ENCODE data around the gene AMPD3.

AMPD3 gene

GRCh38 chr11:10454878-10455631 lies at the start of gene AMPD3:
TSS of gene AMPD3 (plus strand) at chr11:10455264. CDS start at chr11:10461520, 6,256 bp downstream.
- H3K9me3 ChIP-seq (ENCODE audit: control insufficient read depth, insufficient read depth, low read length) = no peaks in the 10 kb centered on the region
- H3K36me3 ChIP-seq (ENCODE audit: control insufficient read depth, insufficient read depth, low read length) = no peaks in the 10 kb centered on the region
- no peak within 1 kb of the TSS for H3K4me3 ChIP-seq (ENCODE audit: low read depth, low read length)
- H3K4me1 ChIP-seq (ENCODE audit: control insufficient read depth, insufficient read depth, low read length) = peaks cover 17% of the 10 kb centered on the region
- H3K9ac ChIP-seq (ENCODE audit: low read depth, low read length) = no peak within 1 kb of the TSS
- H3K27me3 ChIP-seq (ENCODE audit: control insufficient read depth, insufficient read depth, low read length) = peaks cover 21% of the 10 kb centered on the region

- Histone ChIP-seq H3K4me1 (ENCODE audit: control insufficient read depth, insufficient read depth, low read length) (peaks cover 4% of the 10 kb centered on the region), H3K27me3 (ENCODE audit: control insufficient read depth, insufficient read depth, low read length) (no peaks in the 10 kb centered on the region), H3K4me3 (ENCODE audit: low read depth, low read length) (no peak overlapping the region), H3K36me3 (ENCODE audit: control insufficient read depth, insufficient read depth, low read length) (no peaks in the 10 kb centered on the region), H3K9me3 (ENCODE audit: control insufficient read depth, insufficient read depth, low read length) (no peaks in the 10 kb centered on the region), H3K9ac (ENCODE audit: low read depth, low read length) (no peak overlapping the region)
Measured at GRCh38 chr11:10405865-10406592, 49.0 kb upstream of the AMPD3 start.

GRCh38 chr11:10407055-10407454 lies 48.0 kb upstream of the AMPD3 start:
- Histone ChIP-seq H3K9me3 (ENCODE audit: control insufficient read depth, insufficient read depth, low read length) (no peaks in the 10 kb centered on the region), H3K9ac (ENCODE audit: low read depth, low read length) (no peak overlapping the region), H3K36me3 (ENCODE audit: control insufficient read depth, insufficient read depth, low read length) (no peaks in the 10 kb centered on the region), H3K4me3 (ENCODE audit: low read depth, low read length) (no peak overlapping the region), H3K27me3 (ENCODE audit: control insufficient read depth, insufficient read depth, low read length) (no peaks in the 10 kb centered on the region), H3K4me1 (ENCODE audit: control insufficient read depth, insufficient read depth, low read length) (peaks cover 4% of the 10 kb centered on the region)

GRCh38 chr11:10407749-10408685 lies 47.0 kb upstream of the AMPD3 start:
- Histone ChIP-seq H3K9me3 (ENCODE audit: control insufficient read depth, insufficient read depth, low read length) (no peaks in the 10 kb centered on the region), H3K27me3 (ENCODE audit: control insufficient read depth, insufficient read depth, low read length) (no peaks in the 10 kb centered on the region), H3K36me3 (ENCODE audit: control insufficient read depth, insufficient read depth, low read length) (no peaks in the 10 kb centered on the region), H3K4me3 (ENCODE audit: low read depth, low read length) (no peak overlapping the region), H3K9ac (ENCODE audit: low read depth, low read length) (no peak overlapping the region), H3K4me1 (ENCODE audit: control insufficient read depth, insufficient read depth, low read length) (peaks cover 4% of the 10 kb centered on the region)

- Histone ChIP-seq H3K27me3 (ENCODE audit: control insufficient read depth, insufficient read depth, low read length) (no peaks in the 10 kb centered on the region), H3K4me3 (ENCODE audit: low read depth, low read length) (no peak overlapping the region), H3K4me1 (ENCODE audit: control insufficient read depth, insufficient read depth, low read length) (peaks cover 4% of the 10 kb centered on the region), H3K9me3 (ENCODE audit: control insufficient read depth, insufficient read depth, low read length) (no peaks in the 10 kb centered on the region), H3K9ac (ENCODE audit: low read depth, low read length) (no peak overlapping the region), H3K36me3 (ENCODE audit: control insufficient read depth, insufficient read depth, low read length) (no peaks in the 10 kb centered on the region)
Measured at GRCh38 chr11:10409207-10409661, 45.8 kb upstream of the AMPD3 start.

- no peaks in the 10 kb centered on the region for H3K9me3 ChIP-seq (ENCODE audit: control insufficient read depth, insufficient read depth, low read length)
- no peaks in the 10 kb centered on the region for H3K27me3 ChIP-seq (ENCODE audit: control insufficient read depth, insufficient read depth, low read length)
- peaks cover 4% of the 10 kb centered on the region for H3K4me1 ChIP-seq (ENCODE audit: control insufficient read depth, insufficient read depth, low read length)
- H3K36me3 ChIP-seq (ENCODE audit: control insufficient read depth, insufficient read depth, low read length) = no peaks in the 10 kb centered on the region
- H3K9ac ChIP-seq (ENCODE audit: low read depth, low read length) = no peak overlapping the region
- H3K4me3 ChIP-seq (ENCODE audit: low read depth, low read length) = no peak overlapping the region
Measured at GRCh38 chr11:10410106-10410843, 44.8 kb upstream of the AMPD3 start.

- Histone ChIP-seq H3K4me1 (ENCODE audit: control insufficient read depth, insufficient read depth, low read length) (peaks cover 4% of the 10 kb centered on the region), H3K9ac (ENCODE audit: low read depth, low read length) (no peak overlapping the region), H3K36me3 (ENCODE audit: control insufficient read depth, insufficient read depth, low read length) (no peaks in the 10 kb centered on the region), H3K27me3 (ENCODE audit: control insufficient read depth, insufficient read depth, low read length) (no peaks in the 10 kb centered on the region), H3K4me3 (ENCODE audit: low read depth, low read length) (no peak overlapping the region), H3K9me3 (ENCODE audit: control insufficient read depth, insufficient read depth, low read length) (no peaks in the 10 kb centered on the region)
Measured at GRCh38 chr11:10410844-10411200, 44.2 kb upstream of the AMPD3 start.

GRCh38 chr11:10412266-10412665 lies 42.8 kb upstream of the AMPD3 start:
- H3K36me3 ChIP-seq (ENCODE audit: control insufficient read depth, insufficient read depth, low read length) = no peaks in the 10 kb centered on the region
- no peaks in the 10 kb centered on the region for H3K27me3 ChIP-seq (ENCODE audit: control insufficient read depth, insufficient read depth, low read length)
- no peak overlapping the region for H3K9ac ChIP-seq (ENCODE audit: low read depth, low read length)
- no peak overlapping the region for H3K4me3 ChIP-seq (ENCODE audit: low read depth, low read length)
- H3K9me3 ChIP-seq (ENCODE audit: control insufficient read depth, insufficient read depth, low read length) = no peaks in the 10 kb centered on the region
- H3K4me1 ChIP-seq (ENCODE audit: control insufficient read depth, insufficient read depth, low read length) = no peaks in the 10 kb centered on the region

GRCh38 chr11:10413268-10413667 lies 41.8 kb upstream of the AMPD3 start:
- H3K4me1 ChIP-seq (ENCODE audit: control insufficient read depth, insufficient read depth, low read length) = no peaks in the 10 kb centered on the region
- H3K9me3 ChIP-seq (ENCODE audit: control insufficient read depth, insufficient read depth, low read length) = no peaks in the 10 kb centered on the region
- no peak overlapping the region for H3K4me3 ChIP-seq (ENCODE audit: low read depth, low read length)
- no peaks in the 10 kb centered on the region for H3K36me3 ChIP-seq (ENCODE audit: control insufficient read depth, insufficient read depth, low read length)
- H3K27me3 ChIP-seq (ENCODE audit: control insufficient read depth, insufficient read depth, low read length) = no peaks in the 10 kb centered on the region
- H3K9ac ChIP-seq (ENCODE audit: low read depth, low read length) = no peak overlapping the region

GRCh38 chr11:10414181-10414580 lies 40.9 kb upstream of the AMPD3 start:
- H3K9ac ChIP-seq (ENCODE audit: low read depth, low read length) = no peak overlapping the region
- H3K4me1 ChIP-seq (ENCODE audit: control insufficient read depth, insufficient read depth, low read length) = no peaks in the 10 kb centered on the region

GRCh38 chr11:10414659-10415058 lies 40.4 kb upstream of the AMPD3 start:
- H3K9me3 ChIP-seq (ENCODE audit: control insufficient read depth, insufficient read depth, low read length) = no peaks in the 10 kb centered on the region
- H3K9ac ChIP-seq (ENCODE audit: low read depth, low read length) = no peak overlapping the region
- no peaks in the 10 kb centered on the region for H3K27me3 ChIP-seq (ENCODE audit: control insufficient read depth, insufficient read depth, low read length)
- H3K4me3 ChIP-seq (ENCODE audit: low read depth, low read length) = no peak overlapping the region
- H3K4me1 ChIP-seq (ENCODE audit: control insufficient read depth, insufficient read depth, low read length) = no peaks in the 10 kb centered on the region
- no peaks in the 10 kb centered on the region for H3K36me3 ChIP-seq (ENCODE audit: control insufficient read depth, insufficient read depth, low read length)

More at GRCh38 chr11:10414181-10414580, 40.9 kb upstream of the AMPD3 start:
- Histone ChIP-seq H3K4me3 (ENCODE audit: low read depth, low read length) (no peak overlapping the region), H3K9me3 (ENCODE audit: control insufficient read depth, insufficient read depth, low read length) (no peaks in the 10 kb centered on the region), H3K36me3 (ENCODE audit: control insufficient read depth, insufficient read depth, low read length) (no peaks in the 10 kb centered on the region), H3K27me3 (ENCODE audit: control insufficient read depth, insufficient read depth, low read length) (no peaks in the 10 kb centered on the region)

All from iPS-15b (cell line).